A673 (cell line): ENCODE data around the gene TBKBP1.

Experiments
- EZH2 ChIP-seq: fragments of 200-600 bp; sonication (generic); IDR thresholded peaks from 2 replicates; pipeline ENCODE4 v1.6.1; 2017; ENCODE audit warnings: borderline replicate concordance, low read depth, mild to moderate bottlenecking, mixed read lengths, antibody characterized with exemption, low read length; ENCODE audit not compliant: poor library complexity, severe bottlenecking
- TF ChIP-seq, protein P1 (sequence below): fragments of 300-800, 200-600 bp; sonication (generic); conservative IDR thresholded peaks from 2 replicates; pipeline ENCODE4 v1.5.1; 2017; ENCODE audit warnings: low read depth, mild to moderate bottlenecking, antibody characterized with exemption, low read length, moderate library complexity, mixed read lengths

- TF ChIP-seq, protein P1, sequence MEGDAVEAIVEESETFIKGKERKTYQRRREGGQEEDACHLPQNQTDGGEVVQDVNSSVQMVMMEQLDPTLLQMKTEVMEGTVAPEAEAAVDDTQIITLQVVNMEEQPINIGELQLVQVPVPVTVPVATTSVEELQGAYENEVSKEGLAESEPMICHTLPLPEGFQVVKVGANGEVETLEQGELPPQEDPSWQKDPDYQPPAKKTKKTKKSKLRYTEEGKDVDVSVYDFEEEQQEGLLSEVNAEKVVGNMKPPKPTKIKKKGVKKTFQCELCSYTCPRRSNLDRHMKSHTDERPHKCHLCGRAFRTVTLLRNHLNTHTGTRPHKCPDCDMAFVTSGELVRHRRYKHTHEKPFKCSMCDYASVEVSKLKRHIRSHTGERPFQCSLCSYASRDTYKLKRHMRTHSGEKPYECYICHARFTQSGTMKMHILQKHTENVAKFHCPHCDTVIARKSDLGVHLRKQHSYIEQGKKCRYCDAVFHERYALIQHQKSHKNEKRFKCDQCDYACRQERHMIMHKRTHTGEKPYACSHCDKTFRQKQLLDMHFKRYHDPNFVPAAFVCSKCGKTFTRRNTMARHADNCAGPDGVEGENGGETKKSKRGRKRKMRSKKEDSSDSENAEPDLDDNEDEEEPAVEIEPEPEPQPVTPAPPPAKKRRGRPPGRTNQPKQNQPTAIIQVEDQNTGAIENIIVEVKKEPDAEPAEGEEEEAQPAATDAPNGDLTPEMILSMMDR = no peak
- TF ChIP-seq EZH2 = no peak
Observed at GRCh38 chr17:47664624-47664941, 29.4 kb upstream of the TBKBP1 start.
